H9 (cell line): ENCODE results near the gene LRRC17. TPM values are rescaled to one million over a fixed set of nuclear protein-coding genes. Genes with fewer than 3 reads are reported as not detected.

Experiments
- DNase-seq: peaks from one replicate; pipeline ENCODE4 v3.0.0-alpha.2; 2017
- H2AFZ ChIP-seq: one replicate; pipeline ENCODE4 v1.6.1; 2013; ENCODE audit warnings: mild to moderate bottlenecking, low read length, control low read depth, moderate library complexity
- H2AK5ac ChIP-seq: 2 replicates; pipeline ENCODE4 v1.6.1; 2013; ENCODE audit warnings: low read length, control low read depth, mixed read lengths; ENCODE audit not compliant: insufficient read length
- H2BK120ac ChIP-seq: one replicate; pipeline ENCODE4 v1.6.1; 2013; ENCODE audit warnings: low read depth, mild to moderate bottlenecking, low read length, control low read depth, inconsistent platforms; ENCODE audit not compliant: poor library complexity, severe bottlenecking
- H2BK12ac ChIP-seq: 2 replicates; pipeline ENCODE4 v1.6.1; 2013; ENCODE audit warnings: low read length, control low read depth, mixed read lengths, low read depth; ENCODE audit not compliant: insufficient read length
- H2BK15ac ChIP-seq: 2 replicates; pipeline ENCODE4 v1.6.1; 2013; ENCODE audit warnings: low read depth, low read length, control low read depth
- H2BK20ac ChIP-seq: one replicate; pipeline ENCODE4 v1.6.1; 2013; ENCODE audit warnings: low read depth, mild to moderate bottlenecking, low read length, control low read depth, inconsistent platforms; ENCODE audit not compliant: poor library complexity, severe bottlenecking
- H2BK5ac ChIP-seq: 2 replicates; pipeline ENCODE4 v1.6.1; 2013; ENCODE audit warnings: low read length, control low read depth, mixed read lengths; ENCODE audit not compliant: insufficient read length
- H3K14ac ChIP-seq: 2 replicates; pipeline ENCODE4 v1.6.1; 2013; ENCODE audit warnings: low read length, control low read depth; ENCODE audit not compliant: insufficient read depth
- H3K18ac ChIP-seq: 2 replicates; pipeline ENCODE4 v1.6.1; 2013; ENCODE audit warnings: low read depth, mild to moderate bottlenecking, mixed read lengths, low read length, control low read depth; ENCODE audit not compliant: insufficient read length
- H3K23ac ChIP-seq: 2 replicates; pipeline ENCODE4 v1.6.1; 2013; ENCODE audit warnings: low read length, control low read depth, mixed read lengths, low read depth; ENCODE audit not compliant: insufficient read length
- H3K23me2 ChIP-seq: 2 replicates; pipeline ENCODE4 v1.6.1; 2013; ENCODE audit warnings: low read depth, mild to moderate bottlenecking, mixed read lengths, low read length, control low read depth; ENCODE audit not compliant: insufficient read length, poor library complexity, severe bottlenecking
- H3K27ac ChIP-seq: 2 replicates; pipeline ENCODE4 v1.5.1; 2013; ENCODE audit warnings: low read length, control low read depth, mixed read lengths, low read depth; ENCODE audit not compliant: insufficient read length
- H3K27me3 ChIP-seq: 2 replicates; pipeline ENCODE4 v1.6.1; 2013; ENCODE audit warnings: low read length, control low read depth, inconsistent platforms; ENCODE audit not compliant: insufficient read depth
- H3K4ac ChIP-seq: 2 replicates; pipeline ENCODE4 v1.6.1; 2013; ENCODE audit warnings: low read depth, mild to moderate bottlenecking, control low read depth, inconsistent platforms, low read length, moderate library complexity
- H3K4me1 ChIP-seq: 2 replicates; pipeline ENCODE4 v1.6.1; 2013; ENCODE audit warnings: low read length, control low read depth, inconsistent platforms; ENCODE audit not compliant: insufficient read depth
- H3K4me2 ChIP-seq: 2 replicates; pipeline ENCODE4 v1.6.1; 2013; ENCODE audit warnings: low read length, control low read depth, mixed read lengths; ENCODE audit not compliant: insufficient read length, insufficient read depth
- H3K56ac ChIP-seq: 2 replicates; pipeline ENCODE4 v1.6.1; 2013; ENCODE audit warnings: low read depth, mild to moderate bottlenecking, mixed read lengths, low read length, control low read depth; ENCODE audit not compliant: insufficient read length
- H3K79me1 ChIP-seq: 2 replicates; pipeline ENCODE4 v1.6.1; 2013; ENCODE audit warnings: low read depth, mild to moderate bottlenecking, moderate library complexity, low read length, control low read depth, inconsistent platforms; ENCODE audit not compliant: insufficient read depth, poor library complexity, severe bottlenecking
- H3K79me2 ChIP-seq: 2 replicates; pipeline ENCODE4 v1.6.1; 2013; ENCODE audit warnings: low read length, control low read depth, inconsistent platforms; ENCODE audit not compliant: insufficient read depth
- H3K9ac ChIP-seq: 2 replicates; pipeline ENCODE4 v1.6.1; 2013; ENCODE audit warnings: low read length, control low read depth, mixed read lengths; ENCODE audit not compliant: insufficient read length; ENCODE audit errors: extremely low read depth
- H3K9me3 ChIP-seq: one replicate; pipeline ENCODE4 v1.6.1; 2013; ENCODE audit warnings: low read depth, low read length, inconsistent platforms; ENCODE audit not compliant: control insufficient read depth
- H3T11ph ChIP-seq: one replicate; pipeline ENCODE4 v1.6.1; 2013; ENCODE audit warnings: mild to moderate bottlenecking, low read length, control low read depth, inconsistent platforms
- H4K20me1 ChIP-seq: one replicate; pipeline ENCODE4 v1.6.1; 2013; ENCODE audit not compliant: control insufficient read depth, insufficient read length, insufficient read depth
- H4K5ac ChIP-seq: 2 replicates; pipeline ENCODE4 v1.6.1; 2013; ENCODE audit warnings: low read depth, mild to moderate bottlenecking, mixed read lengths, low read length, control low read depth; ENCODE audit not compliant: insufficient read length
- H4K8ac ChIP-seq: replicated peaks from 2 replicates; pipeline ENCODE4 v1.6.1; 2013; ENCODE audit warnings: low read length, control low read depth, mixed read lengths, low read depth; ENCODE audit not compliant: insufficient read length
- H4K91ac ChIP-seq: 2 replicates; pipeline ENCODE4 v1.6.1; 2013; ENCODE audit warnings: low read depth, mild to moderate bottlenecking, moderate library complexity, mixed read lengths, low read length, control low read depth; ENCODE audit not compliant: insufficient read length
- H3K27ac Mint-ChIP-seq, 3 experiments: 2 replicates in 2 of 3; 3 replicates in 1 of 3; pipeline ENCODE4 v1.8.0; 2020 to 2021; ENCODE audit warnings: mixed read lengths in 3 of 3, mild to moderate bottlenecking in 1 of 3, moderate library complexity in 1 of 3
- H3K27me3 Mint-ChIP-seq: 2 replicates; pipeline ENCODE4 v1.8.0; 2021; ENCODE audit warnings: low read depth, mild to moderate bottlenecking, moderate library complexity, mixed read lengths
- H3K36me3 Mint-ChIP-seq, 3 experiments: 2 replicates in 2 of 3; 3 replicates in 1 of 3; pipeline ENCODE4 v1.8.0; 2020 to 2021; ENCODE audit warnings: low read depth in 3 of 3, mixed read lengths in 3 of 3; ENCODE audit not compliant: insufficient read depth in 1 of 3
- H3K4me1 Mint-ChIP-seq, 2 experiments: 2 replicates each; pipeline ENCODE4 v1.8.0; 2020; ENCODE audit warnings: mixed read lengths in 2 of 2
- H3K4me3 Mint-ChIP-seq, 2 experiments: 2 replicates in 1 of 2; 3 replicates in 1 of 2; pipeline ENCODE4 v1.8.0; 2020 to 2021; ENCODE audit warnings: mild to moderate bottlenecking in 2 of 2, mixed read lengths in 2 of 2, moderate library complexity in 1 of 2
- H3K9me3 Mint-ChIP-seq, 2 experiments: 2 replicates in 1 of 2; 3 replicates in 1 of 2; pipeline ENCODE4 v1.8.0; 2020; ENCODE audit warnings: mild to moderate bottlenecking in 2 of 2, mixed read lengths in 2 of 2, moderate library complexity in 1 of 2
- CTCF ChIP-seq: fragments of 200-600 bp; sonication (generic); conservative IDR thresholded peaks from 3 replicates; pipeline ENCODE4 v1.8.0; 2021; ENCODE audit warnings: antibody characterized with exemption, mild to moderate bottlenecking
- WGBS: extraction: QIAGEN DNeasy Blood & Tissue Kit; methylation state at CpG from one replicate; pipeline ENCODE4 v1.1.7; 2013; ENCODE audit warnings: missing lambda C conversion rate, low lambda C conversion rate, mixed read lengths; ENCODE audit not compliant: insufficient read length; ENCODE audit errors: extremely low coverage; 5-methylcytosine and 5-hydroxymethylcytosine counted together
- total RNA-seq: library from RNA; stranded (reverse); gene quantifications from 2 replicates; pipeline ENCODE4 v1.2.1, GENCODE V29; 2021

LRRC17 gene
- total RNA-seq, 1 experiment from 2014 or later = 2.0 TPM

DNA sequence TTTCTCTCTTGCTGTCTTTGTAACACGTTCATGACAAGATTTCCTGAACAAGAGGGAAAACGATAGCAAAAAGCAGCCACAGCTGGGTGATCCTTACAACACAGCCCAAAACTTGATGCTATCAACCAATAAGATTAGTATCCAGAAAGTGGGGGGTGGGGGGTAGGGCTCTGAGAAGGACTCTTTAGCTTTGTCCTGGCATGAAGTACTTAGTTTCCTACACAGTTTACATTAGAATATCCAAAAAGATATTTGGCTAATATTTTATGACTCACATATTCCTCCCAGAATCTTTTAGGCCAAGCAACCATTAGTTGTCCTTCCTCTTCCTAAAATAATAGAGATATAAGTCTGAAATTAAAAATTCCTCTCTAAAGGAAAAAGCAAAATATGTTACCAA lies 22.9 kb upstream of the LRRC17 start:
- Histone ChIP-seq H4K20me1 (no peaks in the 10 kb centered on the region), H2BK120ac (no peak overlapping the region), H3K9me3 (no peaks in the 10 kb centered on the region), H3K4me2 (no peak overlapping the region), H3K9ac (no peak overlapping the region), H3K56ac (no peak overlapping the region), H4K8ac (no peak overlapping the region), H3K4me1 (no peaks in the 10 kb centered on the region), H3K18ac (no peak overlapping the region), H3K27ac (no peak overlapping the region), H3K23me2 (no peaks in the 10 kb centered on the region), H3K23ac (no peak overlapping the region), H2BK12ac (no peak overlapping the region), H3K27me3 (no peaks in the 10 kb centered on the region), H3K4ac (no peak overlapping the region), H3K79me2 (no peaks in the 10 kb centered on the region), H2AFZ (no peak overlapping the region), H4K5ac (no peak overlapping the region), H2BK15ac (no peak overlapping the region), H2BK5ac (no peak overlapping the region), H3T11ph (no peak overlapping the region), H2AK5ac (no peak overlapping the region), H4K91ac (no peak overlapping the region), H3K79me1 (no peaks in the 10 kb centered on the region), H2BK20ac (no peak overlapping the region), H3K14ac (no peak overlapping the region)
- Mint-ChIP-seq H3K9me3 (no peaks in the 10 kb centered on the region), H3K4me3 (no peak overlapping the region), H3K27me3 (no peaks in the 10 kb centered on the region), H3K36me3 (no peaks in the 10 kb centered on the region; a peak in 1 of 7 replicates), H3K27ac (no peak overlapping the region), H3K4me1 (peaks cover 0 to 2% of the 10 kb centered on the region in 2 experiments; a peak in 1 of 4 replicates)
- no peak for TF ChIP-seq CTCF
- no peak for DNase-seq
- no CpG with 5 or more reads among the region's 2 CpGs for WGBS
